GM12873 (cell line): ENCODE data around the gene RGL2.
A peak's percentile ranks its signal among the peaks of the same experiment; 100 is the strongest.

Experiments
- CTCF ChIP-seq: IDR thresholded peaks from 2 replicates; pipeline ENCODE4 v1.5.1; 2012; ENCODE audit warnings: low read depth, mild to moderate bottlenecking, moderate library complexity, low read length, control low read depth; ENCODE audit not compliant: insufficient read depth; ENCODE audit errors: missing control alignments

The RGL2 gene

GRCh38 chr6:33273129-33273923, 25.4 kb downstream of the RGL2 start:
- no peak for TF ChIP-seq CTCF

GRCh38 chr6:33272275-33273128, 26.2 kb downstream of the RGL2 start:
- no peak for TF ChIP-seq CTCF

- TF ChIP-seq CTCF = no peak
These were observed 27.1 kb downstream of the RGL2 start, which contains the start of the genes RPS18 and VPS52 for GRCh38 chr6:33271468-33272274. TSS of gene RPS18 (plus strand) at chr6:33272075. CDS start at chr6:33272120, 45 bp downstream. TSS of gene VPS52 (minus strand) at chr6:33271876. CDS start at chr6:33271675, 201 bp downstream.

GRCh38 chr6:33271117-33271467, 27.6 kb downstream of the RGL2 start:
- peak; percentile 32 for TF ChIP-seq CTCF

GRCh38 chr6:33264015-33264414, 34.7 kb downstream of the RGL2 start:
- no peak for TF ChIP-seq CTCF

- TF ChIP-seq CTCF = no peak
These were observed 39.7 kb downstream of the RGL2 start for GRCh38 chr6:33259032-33259431.
